ENCODE measurements around the gene KAT6B.
"Not testable (repeated sequence)": the region's sequence is repeated elsewhere in the genome, so short reads cannot be mapped to it uniquely, and the experiment has no call there.

The KAT6B gene

DNA sequence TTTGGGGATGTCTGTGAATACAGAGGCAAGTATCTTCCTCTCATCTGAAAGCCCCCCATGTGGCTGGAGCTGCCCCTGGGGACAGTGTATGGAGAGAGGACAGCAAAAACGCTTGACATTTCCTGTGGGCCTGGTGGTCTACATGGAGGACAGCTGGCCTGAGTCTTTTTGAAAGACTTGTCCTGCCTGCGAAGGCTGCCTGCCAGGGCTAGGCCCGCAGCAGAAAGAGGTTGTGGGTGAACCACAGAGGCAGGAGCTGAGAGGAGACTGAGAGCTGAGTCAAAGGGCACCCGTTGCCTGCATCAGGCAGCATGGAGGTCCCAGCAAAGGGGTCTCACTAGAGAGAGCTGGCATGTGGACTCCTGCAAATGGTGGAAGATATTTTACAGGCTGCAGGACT, 66.4 kb downstream of the KAT6B start:
- no peaks in the 10 kb centered on the region for H3K27me3 ChIP-seq (ENCODE audit: control insufficient read depth, insufficient read depth, low read length)
- H3K79me2 ChIP-seq = peaks cover 51% of the 10 kb centered on the region
- no peak overlapping the region for H3K27ac ChIP-seq
- no peak overlapping the region for H3K4me3 ChIP-seq (ENCODE audit: low read depth, low read length)
- H3K9ac ChIP-seq = no peak overlapping the region
- no peak overlapping the region for H2AFZ ChIP-seq
- no peaks in the 10 kb centered on the region for H3K36me3 ChIP-seq (ENCODE audit: control insufficient read depth, insufficient read depth, low read length)
- peaks cover 13% of the 10 kb centered on the region for H3K4me1 ChIP-seq
- no peak overlapping the region for H3K4me2 ChIP-seq (ENCODE audit: low read length)
- no peaks in the 10 kb centered on the region for H3K9me3 ChIP-seq (ENCODE audit: control insufficient read depth, low read length)
- TF ChIP-seq, protein P1, sequence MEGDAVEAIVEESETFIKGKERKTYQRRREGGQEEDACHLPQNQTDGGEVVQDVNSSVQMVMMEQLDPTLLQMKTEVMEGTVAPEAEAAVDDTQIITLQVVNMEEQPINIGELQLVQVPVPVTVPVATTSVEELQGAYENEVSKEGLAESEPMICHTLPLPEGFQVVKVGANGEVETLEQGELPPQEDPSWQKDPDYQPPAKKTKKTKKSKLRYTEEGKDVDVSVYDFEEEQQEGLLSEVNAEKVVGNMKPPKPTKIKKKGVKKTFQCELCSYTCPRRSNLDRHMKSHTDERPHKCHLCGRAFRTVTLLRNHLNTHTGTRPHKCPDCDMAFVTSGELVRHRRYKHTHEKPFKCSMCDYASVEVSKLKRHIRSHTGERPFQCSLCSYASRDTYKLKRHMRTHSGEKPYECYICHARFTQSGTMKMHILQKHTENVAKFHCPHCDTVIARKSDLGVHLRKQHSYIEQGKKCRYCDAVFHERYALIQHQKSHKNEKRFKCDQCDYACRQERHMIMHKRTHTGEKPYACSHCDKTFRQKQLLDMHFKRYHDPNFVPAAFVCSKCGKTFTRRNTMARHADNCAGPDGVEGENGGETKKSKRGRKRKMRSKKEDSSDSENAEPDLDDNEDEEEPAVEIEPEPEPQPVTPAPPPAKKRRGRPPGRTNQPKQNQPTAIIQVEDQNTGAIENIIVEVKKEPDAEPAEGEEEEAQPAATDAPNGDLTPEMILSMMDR (IDR thresholded peaks at IDR 0.05) = no peak

DNA sequence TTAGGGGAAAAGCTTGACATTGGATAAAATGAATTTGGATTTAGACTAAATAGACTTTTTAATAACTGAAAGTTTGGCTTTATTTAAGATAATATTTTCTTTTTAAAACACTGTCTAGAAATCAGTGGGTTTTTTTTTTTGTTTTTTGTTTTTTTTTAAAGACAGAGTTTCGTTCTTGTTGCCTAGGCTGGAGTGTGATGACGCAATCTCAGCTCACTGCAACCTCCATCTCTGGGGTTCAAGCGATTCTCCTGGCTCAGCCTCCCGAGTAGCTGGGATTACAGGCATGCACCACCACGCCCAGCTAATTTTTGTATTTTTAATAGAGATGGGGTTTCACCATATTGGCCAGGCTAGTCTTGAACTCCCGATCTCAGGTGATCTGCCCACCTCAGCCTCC, 66.9 kb downstream of the KAT6B start:
- not testable (repeated sequence) for H2AFZ ChIP-seq; H3K27me3 ChIP-seq (ENCODE audit: control insufficient read depth, insufficient read depth, low read length); H3K9me3 ChIP-seq (ENCODE audit: control insufficient read depth, low read length); H3K4me3 ChIP-seq (ENCODE audit: low read depth, low read length); H3K9ac ChIP-seq; H3K36me3 ChIP-seq (ENCODE audit: control insufficient read depth, insufficient read depth, low read length); H3K27ac ChIP-seq; H3K4me2 ChIP-seq (ENCODE audit: low read length)
- Histone ChIP-seq H3K79me2 (peaks cover 52% of the 10 kb centered on the region), H3K4me1 (peaks cover 11% of the 10 kb centered on the region)

DNA sequence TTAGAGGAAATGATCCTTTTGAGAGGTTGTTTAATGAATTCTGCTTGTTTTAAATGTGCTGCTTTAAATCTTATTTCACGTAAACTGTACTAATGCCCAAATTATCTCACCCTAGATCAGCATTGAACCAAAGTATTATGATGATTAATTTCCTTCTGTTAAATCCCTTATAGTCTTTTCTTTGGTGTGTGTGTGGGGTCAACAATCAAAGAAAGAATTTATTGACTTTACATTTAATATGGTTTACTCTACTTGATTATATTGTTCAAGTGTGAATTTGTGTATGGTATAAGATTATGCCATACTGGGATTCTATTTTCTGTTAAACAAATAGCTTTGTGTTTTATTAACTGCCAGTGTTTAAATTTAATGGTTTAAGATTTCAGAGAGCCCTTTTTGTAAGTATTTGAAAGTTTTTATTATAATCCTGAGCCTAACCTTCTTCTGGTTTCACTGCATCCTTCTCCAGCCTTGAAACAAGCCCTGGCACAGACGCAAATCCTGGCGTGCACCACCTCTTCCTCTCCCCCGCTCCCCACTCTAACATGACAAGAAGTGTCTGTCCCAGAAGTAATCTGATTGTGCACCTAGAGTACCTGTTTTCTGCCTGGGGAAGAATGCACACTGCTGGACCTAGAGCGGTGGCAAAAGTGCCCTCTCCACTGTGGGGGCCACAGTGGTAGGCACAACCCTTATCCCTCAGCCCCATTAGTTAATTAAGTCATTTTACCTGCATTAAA, 70.6 kb downstream of the KAT6B start:
- no peaks in the 10 kb centered on the region for H3K9me3 ChIP-seq (ENCODE audit: control insufficient read depth, low read length)
- no peak overlapping the region for H3K4me2 ChIP-seq (ENCODE audit: low read length)
- H2AFZ ChIP-seq = no peak overlapping the region
- H3K9ac ChIP-seq = no peak overlapping the region
- no peaks in the 10 kb centered on the region for H3K27me3 ChIP-seq (ENCODE audit: control insufficient read depth, insufficient read depth, low read length)
- TF ChIP-seq, protein P1 (IDR thresholded peaks at IDR 0.05) = no peak
- H3K79me2 ChIP-seq = peaks cover 46% of the 10 kb centered on the region
- H3K4me3 ChIP-seq (ENCODE audit: low read depth, low read length) = no peak overlapping the region
- peaks cover 6% of the 10 kb centered on the region for H3K4me1 ChIP-seq
- no peak overlapping the region for H3K27ac ChIP-seq
- H3K36me3 ChIP-seq (ENCODE audit: control insufficient read depth, insufficient read depth, low read length) = no peaks in the 10 kb centered on the region

DNA sequence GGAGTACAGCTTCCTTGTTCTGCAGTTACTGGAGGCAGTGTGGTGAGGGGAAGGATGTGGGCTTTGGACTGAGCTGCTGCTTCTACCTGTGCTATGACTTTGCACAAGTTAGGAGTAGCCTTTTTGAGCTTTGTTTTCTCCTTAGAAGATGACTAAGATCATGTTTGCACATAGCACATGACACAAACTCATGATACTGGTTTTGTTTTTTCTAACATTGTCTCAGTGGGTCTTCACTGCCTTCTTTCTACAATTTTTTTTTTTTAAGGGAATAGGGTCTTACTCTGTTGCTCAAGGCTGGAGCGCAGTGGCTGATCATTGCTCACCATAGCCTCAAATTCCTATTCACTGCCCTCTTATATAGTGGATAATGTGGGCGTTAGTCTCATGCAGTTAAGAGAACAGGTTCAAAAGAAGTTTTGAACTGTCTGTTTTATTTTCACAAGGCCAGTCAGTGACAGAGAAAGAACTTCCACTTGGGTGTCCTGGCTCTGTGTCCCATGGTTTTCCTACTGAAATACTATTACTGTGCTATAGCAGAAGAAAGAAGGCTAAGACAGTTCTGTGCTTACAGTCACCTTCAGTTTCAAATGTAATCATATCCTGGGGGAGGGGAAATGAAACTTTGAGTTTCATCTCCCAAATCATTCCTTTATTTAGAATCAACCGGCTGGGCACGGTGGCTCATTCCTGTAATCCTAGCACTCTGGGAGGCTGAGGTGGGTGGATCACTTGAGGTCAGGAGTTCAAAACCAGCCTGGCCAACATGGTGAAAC, 72.0 kb downstream of the KAT6B start:
- no peak overlapping the region for H3K4me3 ChIP-seq (ENCODE audit: low read depth, low read length)
- no peak overlapping the region for H3K9ac ChIP-seq
- H3K9me3 ChIP-seq (ENCODE audit: control insufficient read depth, low read length) = no peaks in the 10 kb centered on the region
- no peak overlapping the region for H3K27ac ChIP-seq
- no peaks in the 10 kb centered on the region for H3K27me3 ChIP-seq (ENCODE audit: control insufficient read depth, insufficient read depth, low read length)
- H2AFZ ChIP-seq = no peak overlapping the region
- peaks cover 45% of the 10 kb centered on the region for H3K79me2 ChIP-seq
- no peak overlapping the region for H3K4me2 ChIP-seq (ENCODE audit: low read length)
- H3K36me3 ChIP-seq (ENCODE audit: control insufficient read depth, insufficient read depth, low read length) = no peaks in the 10 kb centered on the region
- TF ChIP-seq, protein P1 (IDR thresholded peaks at IDR 0.05) = no peak
- peaks cover 10% of the 10 kb centered on the region for H3K4me1 ChIP-seq

DNA sequence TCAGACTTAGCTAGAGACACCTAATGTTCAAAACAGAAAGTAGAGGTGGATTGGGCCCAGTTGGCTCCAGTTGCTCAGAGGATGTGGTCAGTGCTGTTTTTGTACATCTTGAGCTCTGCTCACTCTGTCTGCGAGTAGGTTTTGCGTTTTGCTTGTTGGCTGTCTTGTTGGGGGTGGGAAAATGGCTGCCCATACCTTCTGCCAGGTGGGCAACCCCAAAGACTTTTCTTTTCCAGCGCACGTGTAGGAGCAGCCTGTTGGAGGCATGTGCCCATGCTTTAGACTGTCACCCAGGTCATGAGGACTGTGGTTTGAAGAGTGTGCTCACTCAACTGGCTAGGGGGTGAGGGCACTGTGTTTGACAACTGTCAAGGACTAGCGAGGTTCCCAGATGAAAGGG, 73.9 kb downstream of the KAT6B start:
- Histone ChIP-seq H3K27me3 (ENCODE audit: control insufficient read depth, insufficient read depth, low read length) (no peaks in the 10 kb centered on the region), H2AFZ (no peak overlapping the region), H3K4me1 (peaks cover 10% of the 10 kb centered on the region), H3K4me3 (ENCODE audit: low read depth, low read length) (no peak overlapping the region), H3K9me3 (ENCODE audit: control insufficient read depth, low read length) (no peaks in the 10 kb centered on the region), H3K4me2 (ENCODE audit: low read length) (no peak overlapping the region), H3K36me3 (ENCODE audit: control insufficient read depth, insufficient read depth, low read length) (no peaks in the 10 kb centered on the region), H3K9ac (no peak overlapping the region), H3K79me2 (peaks cover 48% of the 10 kb centered on the region), H3K27ac (no peak overlapping the region)
- TF ChIP-seq, protein P1 (IDR thresholded peaks at IDR 0.05) = no peak

Measured in parathyroid adenoma (tissue), 2 donors.